IMR-90 (cell line): ENCODE data around the gene COA6. TPM values are rescaled to one million over a fixed set of nuclear protein-coding genes. Genes with fewer than 3 reads are reported as not detected.

Source experiments
- ATAC-seq: fragments of 200-7000 bp; cut with Tn5 transposase; 2 replicates; pipeline ENCODE4 v1.9.1; 2020; ENCODE audit warnings: low read depth, mild to moderate bottlenecking, moderate library complexity
- BruUV-seq: library from RNA; stranded (reverse); fragments of 400-500 nt; replicated peaks from 2 replicates; lab custom pipeline; 2021; lab: Mats Ljungman, UMichigan
- CTCF ChIA-PET: fragments of 300-600 bp; formaldehyde crosslinking; extraction: SDS; loops from one replicate; lab custom pipeline; 2021; ENCODE audit warnings: antibody characterized with exemption; lab: Yijun Ruan, JAX
- POLR2A ChIA-PET: fragments of 300-600 bp; sonication (Branson Sonifier 250); formaldehyde crosslinking; loops from one replicate; lab custom pipeline; 2022; ENCODE audit warnings: antibody characterized with exemption; ENCODE audit not compliant: unreplicated experiment; lab: Charles Lee
- DNase-seq: peaks from one replicate; pipeline ENCODE4 v3.0.0; 2013
- H2AFZ ChIP-seq: replicated peaks from 2 replicates; pipeline ENCODE3; 2013; ENCODE audit warnings: low read length, mild to moderate bottlenecking; ENCODE audit not compliant: poor library complexity
- H2AK5ac ChIP-seq: 2 replicates; pipeline ENCODE4 v1.6.1; 2013; ENCODE audit warnings: low read depth, low read length, inconsistent platforms
- H2AK9ac ChIP-seq: replicated peaks from 2 replicates; pipeline ENCODE3; 2013; ENCODE audit warnings: mild to moderate bottlenecking, low read depth, low read length, moderate library complexity; ENCODE audit not compliant: poor library complexity
- H2BK120ac ChIP-seq: 2 replicates; pipeline ENCODE4 v1.6.1; 2013; ENCODE audit warnings: low read depth, low read length, inconsistent platforms
- H2BK15ac ChIP-seq: 3 replicates; pipeline ENCODE4 v1.6.1; 2013; ENCODE audit warnings: low read depth, low read length, inconsistent platforms
- H2BK20ac ChIP-seq: 2 replicates; pipeline ENCODE4 v1.6.1; 2013; ENCODE audit warnings: low read depth, mild to moderate bottlenecking, inconsistent platforms, low read length, moderate library complexity
- H2BK5ac ChIP-seq: 2 replicates; pipeline ENCODE4 v1.6.1; 2013; ENCODE audit warnings: mild to moderate bottlenecking, low read depth, low read length, inconsistent platforms; ENCODE audit not compliant: poor library complexity, severe bottlenecking
- H3K14ac ChIP-seq: replicated peaks from 2 replicates; pipeline ENCODE4 v1.6.1; 2013; ENCODE audit warnings: low read depth, low read length, inconsistent platforms
- H3K18ac ChIP-seq: 2 replicates; pipeline ENCODE4 v1.6.1; 2013; ENCODE audit warnings: low read depth, low read length, control low read depth
- H3K23ac ChIP-seq: 2 replicates; pipeline ENCODE4 v1.6.1; 2013; ENCODE audit warnings: low read depth, low read length, inconsistent platforms
- H3K27ac ChIP-seq: 2 replicates; pipeline ENCODE4 v1.5.1; 2013; ENCODE audit warnings: mild to moderate bottlenecking, control low read depth, low read length; ENCODE audit not compliant: insufficient read depth
- H3K27me3 ChIP-seq: 2 replicates; pipeline ENCODE4 v1.6.1; 2013; ENCODE audit warnings: low read length; ENCODE audit not compliant: control insufficient read depth, insufficient read depth
- H3K36me3 ChIP-seq: 2 replicates; pipeline ENCODE4 v1.6.1; 2013; ENCODE audit warnings: low read length, mixed read lengths; ENCODE audit not compliant: control insufficient read depth, insufficient read depth
- H3K4ac ChIP-seq: 2 replicates; pipeline ENCODE4 v1.6.1; 2013; ENCODE audit warnings: low read depth, low read length, inconsistent platforms
- H3K4me1 ChIP-seq: 2 replicates; pipeline ENCODE4 v1.6.1; 2013; ENCODE audit warnings: low read length, mixed read lengths; ENCODE audit not compliant: control insufficient read depth, insufficient read depth
- H3K4me2 ChIP-seq: 2 replicates; pipeline ENCODE4 v1.6.1; 2013; ENCODE audit warnings: low read depth, mild to moderate bottlenecking, control low read depth, low read length, moderate library complexity
- H3K4me3 ChIP-seq: 2 replicates; pipeline ENCODE4 v1.5.1; 2013; ENCODE audit warnings: low read depth, mild to moderate bottlenecking, control low read depth, low read length, moderate library complexity; ENCODE audit not compliant: insufficient read depth
- H3K56ac ChIP-seq: 2 replicates; pipeline ENCODE4 v1.6.1; 2013; ENCODE audit warnings: low read length, inconsistent platforms; ENCODE audit not compliant: insufficient read depth; ENCODE audit errors: extremely low read depth
- H3K79me1 ChIP-seq, 2 experiments: 2 replicates each; pipeline ENCODE4 v1.6.1; 2013; ENCODE audit warnings: low read length in 2 of 2, inconsistent platforms in 1 of 2, low read depth in 1 of 2
- H3K9ac ChIP-seq: 2 replicates; pipeline ENCODE4 v1.6.1; 2013; ENCODE audit warnings: low read depth, low read length, control low read depth
- H3K9me1 ChIP-seq: 2 replicates; pipeline ENCODE4 v1.6.1; 2013; ENCODE audit warnings: low read length, inconsistent platforms; ENCODE audit not compliant: insufficient read depth
- H3K9me3 ChIP-seq: 2 replicates; pipeline ENCODE4 v1.6.1; 2013; ENCODE audit warnings: low read length; ENCODE audit not compliant: control insufficient read depth, insufficient read depth
- H4K20me1 ChIP-seq: 2 replicates; pipeline ENCODE4 v1.6.1; 2013; ENCODE audit warnings: low read length, inconsistent platforms; ENCODE audit not compliant: insufficient read depth
- H4K5ac ChIP-seq: 2 replicates; pipeline ENCODE4 v1.6.1; 2013; ENCODE audit warnings: mild to moderate bottlenecking, low read depth, low read length, control low read depth
- H4K8ac ChIP-seq, 2 experiments: 2 replicates each; pipeline ENCODE4 v1.6.1; 2013; ENCODE audit warnings: low read depth in 2 of 2, low read length in 2 of 2, control low read depth in 1 of 2, inconsistent platforms in 1 of 2
- H4K91ac ChIP-seq: 2 replicates; pipeline ENCODE4 v1.6.1; 2013; ENCODE audit warnings: low read depth, low read length, inconsistent platforms; ENCODE audit not compliant: insufficient read depth
- MAFK ChIP-seq: IDR thresholded peaks from 2 replicates; pipeline ENCODE4 v1.6.1; 2012; ENCODE audit warnings: low read depth, low read length, improper control_type of control experiment
- WGBS, 2 experiments: methylation state at CpG; one replicate each; pipeline versions ENCODE4 v1.1.5 to v1.1.7; 2013; ENCODE audit warnings: missing lambda C conversion rate in 2 of 2; ENCODE audit not compliant: insufficient read length in 1 of 2; ENCODE audit errors: extremely low coverage in 2 of 2; 5-methylcytosine and 5-hydroxymethylcytosine counted together
- dilution Hi-C: fragments of 300-500 bp; cut with HindIII; formaldehyde crosslinking; loops from one replicate; pipeline ENCODE4 v1.14.3; 2018; ENCODE audit warnings: low sequenced_read_pairs; ENCODE audit not compliant: unreplicated experiment
- in situ Hi-C: fragments of 300-500 bp; cut with MboI; formaldehyde crosslinking; loops from 3 replicates; pipeline ENCODE4 v1.14.3; 2019; ENCODE audit warnings: low sequenced_read_pairs, inconsistent platforms, mixed read lengths
- intact Hi-C: fragments of 100-400 bp; cut with micrococcal nuclease; formaldehyde crosslinking; loops from 2 replicates; pipeline ENCODE4 v1.10.0; 2022
- polyA plus RNA-seq, 3 experiments: library from polyadenylated mRNA; depleted of rRNA; stranded (reverse); fragments of >200 nt; gene quantifications; 2 replicates each; pipeline ENCODE4 v1.2.3, GENCODE V29; 2012; ENCODE audit warnings: low replicate concordance in 1 of 3
- total RNA-seq: library from RNA; depleted of rRNA; stranded (reverse); fragments of >200 nt; gene quantifications from 2 replicates; pipeline ENCODE4 v1.2.3, GENCODE V29; 2012

Gene COA6
- total and polyA plus RNA-seq, 2 of the 4 experiments (the other 2 are of a cell fraction), result 6.8 to 14.3 TPM

- Histone ChIP-seq H4K91ac (no peak overlapping the region), H4K20me1 (no peaks in the 10 kb centered on the region), H3K14ac (no peak overlapping the region), H3K27me3 (no peaks in the 10 kb centered on the region), H2BK5ac (no peak overlapping the region), H2BK20ac (no peak overlapping the region), H2BK120ac (no peak overlapping the region), H3K18ac (no peak overlapping the region), H3K36me3 (no peaks in the 10 kb centered on the region), H3K23ac (no peak overlapping the region), H3K9ac (no peak overlapping the region), H2AK9ac (no peak overlapping the region), H2AFZ (no peak overlapping the region), H3K4me1 (no peaks in the 10 kb centered on the region), H3K27ac (no peak overlapping the region), H3K4me2 (no peak overlapping the region), H3K9me3 (peaks cover 3% of the 10 kb centered on the region; the same call in 1 of the 2 replicates), H3K4me3 (no peak overlapping the region), H4K5ac (no peak overlapping the region), H3K4ac (no peak overlapping the region), H3K9me1 (no peaks in the 10 kb centered on the region), H2BK15ac (no peak overlapping the region), H2AK5ac (no peak overlapping the region), H4K8ac (no peak overlapping the region), H3K56ac (no peak overlapping the region), H3K79me1 (no peaks in the 10 kb centered on the region)
- ChIA-PET CTCF (no interaction called here), POLR2A (no interaction called here)
- no CpG with 5 or more reads among the region's 2 CpGs for WGBS, 2 experiments
- no peak for TF ChIP-seq MAFK
- in situ Hi-C loops (no loop called here), intact Hi-C loops (no loop called here), dilution Hi-C loops (no loop called here)
- DNase-seq (no peak), ATAC-seq (no peak)
- no TSS peak for BruUV-seq
These were observed 32.7 kb upstream of the COA6 start for GRCh38 chr1:234340528-234340927.
